NCI-H748 (cell line): ENCODE measurements around the gene GSTO2.
"Not testable (repeated sequence)": the region's sequence is repeated elsewhere in the genome, so short reads cannot be mapped to it uniquely, and the experiment has no call there.

Experiments used
- DNase-seq: peaks from one replicate; lab custom pipeline; 2025; ENCODE audit not compliant: unreplicated experiment; lab: John Stamatoyannopoulos, UW

GSTO2 gene

DNA sequence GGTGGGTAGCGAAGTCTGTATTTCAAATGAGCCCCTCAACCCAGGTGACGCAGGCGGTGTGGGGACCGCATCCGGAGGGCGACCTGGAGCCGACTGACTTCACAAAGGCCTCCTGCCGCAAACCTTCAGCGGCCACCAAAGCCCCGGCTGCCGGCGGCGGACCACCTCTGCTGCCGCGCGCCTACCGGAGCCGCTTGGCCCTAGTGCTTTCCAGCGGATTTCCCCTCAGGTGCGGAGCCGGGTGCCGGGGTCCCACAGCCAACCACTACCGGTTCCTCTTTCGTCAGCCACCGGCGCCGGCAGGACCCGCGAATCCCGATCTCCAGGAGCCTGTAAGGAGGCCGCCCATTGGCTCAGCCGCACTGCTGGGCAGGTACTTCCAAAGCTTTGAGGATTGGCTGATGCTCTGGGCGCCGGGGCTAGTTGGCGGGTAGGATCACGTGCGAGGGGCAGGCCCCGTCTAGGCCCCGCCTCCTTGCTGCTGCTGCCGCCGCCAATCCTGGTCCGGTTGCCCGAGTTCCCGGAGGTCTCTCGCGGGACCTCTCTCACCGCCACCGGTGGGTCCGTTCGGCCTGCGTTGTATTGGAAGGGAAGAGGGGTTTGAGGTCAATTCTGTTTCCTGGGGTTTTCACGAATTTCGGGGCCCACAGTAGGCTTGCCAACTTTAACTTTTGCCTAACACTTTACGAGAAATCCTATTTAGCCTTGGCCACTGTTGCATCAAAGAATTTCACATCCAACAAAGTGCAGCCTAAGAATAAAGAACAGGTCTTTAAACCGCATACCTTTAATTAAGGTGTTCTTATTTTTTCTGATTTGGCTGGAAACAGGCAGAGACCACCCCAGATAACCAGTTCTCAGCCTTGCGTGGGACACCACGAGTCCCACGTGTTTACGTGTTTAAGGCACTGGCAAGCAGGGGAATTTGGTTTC is at the start of gene GSTO2:
Gene GSTO2 (plus strand): TSS at position 472 of the 933 bp plus-strand sequence. CDS start 5,732 bp downstream, outside the sequence.
- peak; percentile 98 for DNase-seq

GRCh38 chr10:104220522-104220921 is 48.5 kb upstream of the GSTO2 start:
- DNase-seq = no peak

DNA sequence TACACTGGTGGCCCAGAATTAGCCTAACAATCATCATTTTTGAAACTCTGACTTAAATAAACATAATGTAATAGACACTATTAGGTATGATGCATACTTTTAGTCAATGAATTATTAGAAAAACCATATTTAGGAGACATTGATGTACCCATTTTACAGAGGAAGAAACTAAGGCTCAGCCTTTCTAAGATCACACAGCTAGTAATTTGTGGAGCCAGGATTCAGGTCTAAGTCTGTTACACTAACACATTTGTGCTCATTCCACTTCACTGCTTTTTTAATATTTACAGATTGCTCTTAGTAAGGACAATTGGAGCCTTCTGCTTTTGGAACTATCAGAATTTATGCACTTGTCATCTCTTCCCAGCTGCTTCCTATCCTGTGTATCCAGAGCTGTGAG is 45.7 kb upstream of the GSTO2 start:
- no peak for DNase-seq

DNA sequence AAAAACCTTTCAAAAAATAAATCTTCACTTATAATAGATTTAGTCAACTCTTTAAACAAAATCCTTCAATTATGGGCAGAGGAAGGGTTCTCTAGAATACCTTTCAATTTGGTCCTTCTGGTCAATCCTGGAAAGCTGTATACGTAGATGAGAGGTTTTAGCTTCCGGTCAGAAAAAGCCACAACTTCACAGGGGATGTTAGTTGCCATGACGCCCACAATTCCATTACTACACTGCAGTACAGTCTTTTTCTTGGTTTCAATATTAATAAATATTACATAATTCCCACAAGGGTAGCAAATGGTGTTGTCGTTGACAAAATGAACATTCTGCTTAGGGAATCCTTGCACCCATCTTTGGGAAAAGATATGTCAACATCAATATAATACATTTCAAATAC is 38.5 kb upstream of the GSTO2 start:
- no peak for DNase-seq

GRCh38 chr10:104231784-104232612 is 37.0 kb upstream of the GSTO2 start, which contains the start of gene CFAP43:
Gene CFAP43 (minus strand): TSS chr10:104232364. CDS start chr10:104232246, 118 bp downstream.
- DNase-seq = peak; percentile 96

DNA sequence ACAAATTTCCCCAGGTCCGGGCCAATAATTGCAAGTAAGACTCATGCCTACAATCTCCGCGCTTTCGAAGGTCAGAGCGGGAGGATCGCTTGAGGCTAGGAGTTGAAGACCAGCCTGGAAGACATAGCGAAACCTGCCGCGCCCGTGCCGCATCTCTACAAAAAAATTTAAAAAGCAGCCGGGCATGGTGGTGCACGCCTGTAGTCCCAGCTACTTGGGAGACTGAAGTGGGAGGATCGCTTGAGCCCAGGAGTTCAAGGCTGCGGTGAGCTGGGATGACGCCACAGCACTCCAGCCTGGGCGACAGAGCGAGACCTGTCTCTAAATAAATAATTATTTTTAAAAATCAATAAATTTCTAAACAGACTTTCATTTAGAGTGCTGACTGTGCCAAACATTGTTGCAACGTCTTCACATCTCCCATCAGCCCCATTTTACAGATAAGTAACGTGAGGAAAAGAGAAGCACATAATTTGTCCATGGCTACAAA is 36.3 kb upstream of the GSTO2 start:
- DNase-seq = no peak

DNA sequence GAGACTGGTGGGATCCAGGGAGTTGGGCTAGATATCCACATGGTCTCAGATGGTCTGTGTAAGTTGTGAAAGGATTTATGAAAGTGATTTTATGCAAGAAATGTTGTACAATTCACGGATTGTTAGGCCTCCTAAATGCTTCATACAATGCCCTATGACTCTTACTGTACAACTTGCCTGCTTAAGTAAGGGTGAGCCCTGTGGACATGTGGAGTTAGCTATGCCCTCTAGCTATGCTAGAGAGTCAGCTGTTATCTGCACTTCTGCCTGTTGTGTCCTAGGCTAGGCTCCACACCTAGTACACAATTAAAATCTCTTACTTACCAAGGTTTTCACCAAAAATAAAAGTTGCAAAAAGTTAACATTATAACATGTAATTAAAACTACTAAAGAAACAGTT is 35.2 kb upstream of the GSTO2 start:
- DNase-seq = no peak

GRCh38 chr10:104234934-104235333 is 34.0 kb upstream of the GSTO2 start:
- no peak for DNase-seq

GRCh38 chr10:104235801-104236200 is 33.2 kb upstream of the GSTO2 start:
- DNase-seq = no peak

- DNase-seq = no peak
Observed at GRCh38 chr10:104240078-104240477, 28.9 kb upstream of the GSTO2 start.

GRCh38 chr10:104242545-104242944 is 26.4 kb upstream of the GSTO2 start:
- no peak for DNase-seq

DNA sequence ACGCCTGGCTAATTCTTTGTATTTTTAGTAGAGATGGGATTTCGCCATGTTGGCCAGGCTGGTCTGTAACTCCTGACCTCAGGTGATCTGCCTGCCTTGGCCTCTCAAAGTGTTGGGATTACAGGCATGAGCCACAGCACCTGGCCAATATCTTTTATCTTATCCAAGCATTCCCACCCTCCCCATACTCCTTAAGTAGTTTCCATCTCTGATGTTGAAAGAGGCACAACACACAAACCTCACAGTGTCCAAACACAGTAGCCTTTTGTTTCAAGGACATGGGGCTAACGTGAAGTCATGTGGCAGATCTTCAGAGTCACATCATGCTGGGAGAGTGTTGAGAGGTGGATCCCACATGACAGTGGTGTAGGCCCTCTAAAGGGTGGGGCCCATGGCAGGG is 26.0 kb upstream of the GSTO2 start:
- not testable (repeated sequence) for DNase-seq

DNA sequence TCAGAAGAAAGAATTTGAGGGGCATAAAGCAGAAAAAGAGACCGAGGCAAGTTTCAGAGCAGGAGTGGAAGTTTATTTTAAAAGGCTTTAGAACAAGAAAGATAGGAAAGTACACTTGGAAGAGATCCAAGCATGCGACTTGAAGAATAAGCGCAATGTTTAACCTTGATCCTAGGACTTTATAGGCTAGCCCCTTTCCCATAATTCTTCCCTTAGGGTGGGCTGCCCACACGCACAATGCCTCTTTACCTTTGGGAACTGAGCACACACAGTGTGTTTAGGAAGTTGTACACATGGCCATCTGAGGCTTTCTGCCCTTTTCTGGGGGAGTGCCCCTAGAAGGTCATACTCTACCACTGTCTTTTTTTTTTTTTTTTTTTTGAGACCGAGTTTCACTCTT is 25.5 kb upstream of the GSTO2 start:
- DNase-seq = no peak

GRCh38 chr10:104245066-104245632 is 23.8 kb upstream of the GSTO2 start:
- DNase-seq = no peak

DNA sequence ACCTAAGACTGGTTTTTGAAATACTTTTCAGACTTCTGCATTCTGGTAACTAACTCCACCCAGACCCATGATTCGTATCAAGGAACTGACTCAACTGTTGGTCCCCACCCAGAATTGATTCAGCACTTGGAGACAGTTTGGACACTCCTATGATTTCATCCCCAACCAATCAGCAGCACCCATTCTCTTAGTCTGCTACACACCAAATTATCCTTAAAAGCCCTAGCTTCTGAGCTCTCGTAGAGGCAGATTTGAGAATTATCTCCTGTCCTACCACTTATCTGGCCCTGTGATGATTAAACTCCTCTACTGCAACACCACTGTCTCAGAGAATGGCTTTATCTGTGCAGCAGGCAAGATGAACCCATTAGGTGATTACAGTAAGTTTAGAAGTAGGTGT is 22.0 kb upstream of the GSTO2 start:
- DNase-seq = no peak

DNA sequence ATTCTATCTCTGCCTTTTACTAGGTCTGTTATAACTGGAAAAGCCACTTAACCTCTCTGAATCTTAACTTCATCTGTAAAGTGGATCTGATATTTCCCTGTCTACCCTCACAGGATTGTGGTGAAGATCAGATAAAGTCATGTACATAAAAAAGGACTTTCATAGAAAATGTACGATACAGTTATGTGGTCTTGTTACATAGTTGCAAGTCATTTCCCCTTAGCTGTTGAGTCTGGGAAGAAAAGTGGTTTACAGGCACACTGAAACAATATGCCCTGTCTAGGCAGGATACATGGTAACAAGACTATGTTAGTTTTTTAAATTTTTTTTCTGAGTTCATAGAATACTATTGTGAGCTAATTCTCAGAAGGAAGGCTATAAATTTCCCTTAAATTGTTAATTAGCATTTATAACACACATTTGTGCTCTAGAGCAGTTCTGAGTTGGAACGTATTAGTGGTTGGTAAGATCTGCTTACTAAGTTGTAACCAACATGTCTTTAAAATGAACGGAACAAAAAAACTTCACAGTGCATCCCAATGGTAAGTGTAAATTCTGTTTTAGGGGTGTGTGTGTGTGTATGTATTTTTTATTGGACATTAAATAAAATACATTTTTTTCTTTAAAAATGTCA is 21.4 kb upstream of the GSTO2 start:
- no peak for DNase-seq

DNA sequence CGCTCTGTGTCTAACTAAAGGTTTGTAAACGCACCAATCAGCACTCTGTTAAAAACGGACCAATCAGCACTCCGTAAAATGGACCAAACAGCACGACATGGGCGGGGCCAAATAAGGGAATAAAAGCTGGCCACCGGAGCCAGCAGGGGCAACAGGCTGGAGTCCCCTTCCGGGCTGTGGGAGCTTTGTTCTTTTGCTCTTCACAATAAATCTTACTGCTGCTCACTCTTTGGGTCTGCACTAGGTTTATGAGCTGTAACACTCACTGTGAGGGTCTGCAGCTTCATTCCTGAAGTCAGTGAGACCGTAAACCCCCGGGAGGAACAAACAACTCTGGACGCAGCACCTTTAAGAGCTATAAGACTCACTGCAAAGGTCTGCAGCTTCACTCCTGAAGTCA is 20.1 kb upstream of the GSTO2 start:
- DNase-seq = not testable (repeated sequence)

GRCh38 chr10:104250371-104250770 is 18.6 kb upstream of the GSTO2 start:
- DNase-seq = no peak

DNA sequence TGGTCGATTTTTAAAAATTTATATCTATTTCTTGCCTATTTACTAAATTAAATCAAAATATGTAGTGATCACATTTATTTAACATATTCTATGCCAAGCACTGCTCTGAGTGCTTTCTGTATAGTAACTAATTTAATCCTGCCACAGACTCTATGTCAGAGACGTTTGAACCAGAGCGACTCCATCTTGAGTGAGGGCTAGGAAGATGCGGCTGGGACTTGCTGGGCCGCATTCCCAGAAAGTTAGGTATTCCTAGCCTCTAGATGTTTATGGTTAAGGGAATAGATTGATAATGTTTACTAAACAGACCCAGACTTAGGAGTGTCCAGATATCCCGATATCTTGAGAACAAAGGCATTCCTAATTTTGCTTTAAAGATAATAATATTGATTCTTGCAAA is 17.5 kb upstream of the GSTO2 start:
- DNase-seq = no peak

DNA sequence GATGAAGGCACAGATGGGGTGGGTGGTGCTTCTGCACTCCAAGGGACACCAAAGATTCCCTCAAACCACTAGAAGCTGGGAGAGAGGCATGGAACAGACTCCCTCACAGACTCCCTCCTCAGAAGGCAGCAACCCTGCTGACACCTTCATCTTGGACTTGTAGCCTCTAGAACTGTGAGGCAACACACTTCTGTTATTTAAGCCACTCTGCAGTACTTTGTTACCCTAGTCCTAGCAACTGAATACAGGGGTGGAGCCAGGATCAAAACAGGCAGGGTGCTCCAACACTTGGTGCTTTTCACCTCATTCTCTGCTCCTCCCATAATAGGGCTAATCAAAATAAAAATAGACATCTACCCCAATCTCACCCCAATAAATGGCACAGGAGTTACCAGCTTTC is 16.6 kb upstream of the GSTO2 start:
- no peak for DNase-seq

DNA sequence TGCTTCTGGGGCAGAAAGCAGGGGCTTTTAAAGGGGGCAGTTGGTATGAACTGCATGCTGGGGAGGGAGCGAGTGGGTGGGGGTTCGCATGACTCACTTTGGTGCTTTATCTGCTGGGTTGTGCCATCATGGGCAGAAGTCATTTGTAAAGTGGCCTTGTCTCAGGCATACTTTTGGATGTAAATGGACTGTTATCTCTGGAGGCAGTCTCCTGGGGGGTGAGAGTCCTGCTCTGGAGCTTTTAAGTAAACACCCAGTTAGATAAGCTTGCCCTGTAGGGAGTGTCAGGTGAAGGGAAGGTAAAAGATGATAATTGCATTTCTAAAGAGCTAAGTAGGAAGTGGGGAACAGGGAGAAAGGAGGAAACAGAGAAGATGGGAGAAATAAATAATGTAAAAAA is 15.9 kb upstream of the GSTO2 start:
- no peak for DNase-seq
